Measurements from ENCODE around the gene MUC20.
"Not testable (repeated sequence)": the region's sequence is repeated elsewhere in the genome, so short reads cannot be mapped to it uniquely, and the experiment has no call there.

Gene MUC20

DNA sequence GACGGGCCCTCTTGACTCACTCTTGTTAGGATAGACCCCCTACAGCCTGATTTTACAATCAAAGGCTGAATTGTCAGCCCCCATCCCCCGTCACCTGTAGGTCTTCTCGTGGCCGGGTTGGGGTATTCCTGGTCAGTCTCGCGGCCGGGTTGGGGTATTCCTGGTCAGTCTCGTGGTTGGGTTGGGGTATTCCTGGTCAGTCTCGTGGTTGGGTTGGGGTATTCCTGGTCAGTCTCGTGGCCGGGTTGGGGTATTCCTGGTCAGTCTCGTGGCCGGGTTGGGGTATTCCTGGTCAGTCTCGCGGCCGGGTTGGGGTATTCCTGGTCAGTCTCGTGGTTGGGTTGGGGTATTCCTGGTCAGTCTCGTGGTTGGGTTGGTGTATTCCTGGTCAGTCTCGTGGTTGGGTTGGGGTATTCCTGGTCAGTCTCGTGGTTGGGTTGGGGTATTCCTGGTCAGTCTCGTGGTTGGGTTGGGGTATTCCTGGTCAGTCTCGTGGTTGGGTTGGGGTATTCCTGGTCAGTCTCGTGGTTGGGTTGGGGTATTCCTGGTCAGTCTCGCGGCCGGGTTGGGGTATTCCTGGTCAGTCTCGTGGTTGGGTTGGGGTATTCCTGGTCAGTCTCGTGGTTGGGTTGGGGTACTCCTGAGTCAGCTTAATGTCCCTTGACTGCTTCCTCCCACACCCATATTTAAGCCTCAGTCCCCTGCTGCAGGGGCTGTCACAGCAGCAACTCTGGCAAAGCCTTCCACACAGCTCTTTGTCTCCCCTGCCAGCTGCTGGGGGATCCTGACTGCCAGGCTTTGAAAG lies 50.3 kb downstream of the MUC20 start:
- not testable (repeated sequence) for DNase-seq (ENCODE audit: low read depth in 2 of 2)

DNA sequence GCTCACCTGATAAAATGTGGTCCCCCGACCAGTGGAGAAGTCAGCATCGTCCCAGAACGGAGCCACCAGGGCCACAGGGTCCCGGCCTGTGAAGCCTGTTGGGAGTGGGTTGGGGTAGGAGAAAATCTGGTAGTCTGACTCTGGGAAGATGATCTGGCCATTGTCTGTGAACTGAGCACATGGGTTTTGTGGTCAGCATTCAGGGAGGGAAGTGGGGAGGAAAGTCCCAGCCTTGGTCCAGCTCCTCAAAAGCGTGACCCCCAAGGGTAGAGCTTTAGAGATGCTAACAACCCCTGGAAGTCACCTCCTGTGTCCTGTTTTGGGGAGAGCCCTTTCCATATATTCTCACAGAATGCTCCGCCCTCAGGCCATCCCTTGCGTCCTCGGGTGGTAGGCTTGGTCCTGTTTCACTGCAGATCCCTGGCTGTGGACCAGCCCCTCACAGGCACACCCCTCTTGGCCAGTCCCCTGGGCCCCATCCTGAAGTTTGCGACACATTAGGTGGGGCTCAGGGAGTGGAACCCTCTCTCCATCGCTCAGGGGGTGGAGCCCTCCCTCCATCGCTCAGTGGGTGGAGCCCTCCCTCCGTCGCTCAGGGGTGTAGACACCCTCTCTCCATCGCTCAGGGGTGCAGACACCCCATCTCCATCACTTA lies 51.0 kb downstream of the MUC20 start:
- no peak for DNase-seq (ENCODE audit: low read depth in 2 of 2)

DNA sequence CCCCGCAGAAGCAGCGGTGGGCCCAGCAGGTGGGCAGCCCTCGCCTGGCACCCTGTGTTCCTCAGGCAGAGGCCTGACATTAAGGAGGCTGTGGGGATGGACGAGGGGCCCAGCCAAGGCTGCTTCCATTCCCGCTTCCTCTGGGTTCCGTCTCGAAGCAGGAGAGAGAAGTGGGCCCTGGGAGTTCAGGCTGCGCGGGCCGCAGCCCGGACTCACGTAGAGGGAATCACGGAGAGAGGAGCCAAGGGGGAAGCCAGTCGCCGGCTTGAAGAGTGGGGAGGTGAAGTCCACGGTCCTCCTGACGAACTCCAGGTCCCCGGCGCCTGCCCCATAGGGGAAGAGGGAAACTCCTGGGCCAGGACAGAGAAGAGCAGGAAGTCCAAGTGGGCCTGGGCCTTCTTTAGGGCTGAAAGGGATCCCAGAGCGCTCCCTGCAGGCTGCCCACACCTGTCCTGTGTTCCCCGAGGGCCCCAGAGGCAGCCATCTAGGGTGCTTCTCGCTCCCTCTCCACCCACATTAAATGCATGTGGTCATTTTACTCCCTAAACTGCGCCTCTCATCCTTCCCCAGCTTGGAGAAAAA lies 53.3 kb downstream of the MUC20 start:
- DNase-seq (ENCODE audit: low read depth in 2 of 2) = no peak

DNA sequence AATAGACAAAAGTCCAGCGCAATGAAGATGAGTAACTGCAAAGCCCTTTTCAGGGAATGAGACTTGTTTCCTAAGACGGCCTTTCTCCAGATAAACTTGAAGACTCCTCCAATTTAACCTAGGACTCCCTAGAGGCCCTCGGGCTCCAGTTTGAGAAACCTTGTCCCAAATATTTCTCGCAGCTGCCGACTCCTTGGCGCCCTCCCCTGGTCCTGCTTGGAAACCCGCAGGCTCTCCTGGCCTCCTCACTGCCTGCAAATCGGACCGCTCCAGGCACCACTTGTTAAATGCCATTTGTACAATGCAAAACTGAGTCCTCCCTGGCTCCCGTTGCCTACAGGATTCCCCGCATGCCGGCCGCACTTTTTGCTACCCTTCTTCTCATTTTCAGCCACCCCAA lies 54.1 kb downstream of the MUC20 start:
- no peak for DNase-seq (ENCODE audit: low read depth in 2 of 2)

DNA sequence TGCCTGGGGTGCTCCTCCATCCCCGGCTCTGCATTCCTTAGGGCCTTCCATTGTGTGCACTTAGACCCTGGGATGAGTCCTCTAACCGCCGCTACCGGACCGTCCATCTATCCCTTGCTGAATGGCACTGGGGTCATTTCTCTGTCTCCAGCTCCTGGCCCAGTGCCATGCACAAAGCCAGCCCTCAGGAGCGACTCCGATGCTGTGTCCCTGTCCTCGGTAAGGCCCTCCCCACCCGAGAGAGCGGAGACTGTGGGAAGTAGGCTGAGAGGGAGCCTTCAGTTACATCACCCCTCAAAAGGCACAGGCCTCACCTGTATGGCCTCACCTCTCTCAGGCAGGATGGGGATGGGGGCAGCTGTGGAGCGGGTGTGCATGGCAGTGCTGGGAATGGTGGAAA lies 57.2 kb downstream of the MUC20 start:
- no peak for DNase-seq (ENCODE audit: low read depth in 2 of 2)

DNA sequence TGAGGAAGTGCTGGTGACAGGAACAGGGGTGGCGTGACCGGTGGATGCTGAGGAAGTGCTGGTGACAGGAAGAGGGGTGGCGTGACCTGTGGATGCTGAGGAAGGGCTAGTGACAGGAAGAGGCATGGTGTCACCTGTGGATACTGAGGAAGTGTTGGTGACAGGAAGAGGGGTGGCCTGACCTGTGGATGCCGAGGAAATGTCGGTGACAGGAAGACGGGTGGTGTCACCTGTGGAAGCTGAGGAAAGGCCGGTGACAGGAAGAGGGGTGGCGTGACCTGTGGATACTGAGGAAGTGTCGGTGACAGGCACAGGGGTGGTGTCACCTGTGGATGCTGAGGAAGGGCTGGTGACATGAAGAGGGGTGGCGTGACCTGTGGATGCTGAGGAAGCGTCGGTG lies 60.5 kb downstream of the MUC20 start:
- DNase-seq (ENCODE audit: low read depth in 2 of 2) = not testable (repeated sequence)
